ENCODE measurements around the gene KLK1.

GRCh38 chr19:50792272-50793250, 31.0 kb downstream of the KLK1 start:
- no peak for TF ChIP-seq TAF15 (IDR thresholded peaks at IDR 0.05; ENCODE audit: low read depth, low read length, poor library complexity, severe bottlenecking)
- no peak for TF ChIP-seq ZNF513 (CRISPR knock-in tag; conservative IDR thresholded peaks at IDR 0.05)
- TF ChIP-seq NFRKB (IDR thresholded peaks at IDR 0.05) = no peak
- TF ChIP-seq TCF7 (IDR thresholded peaks at IDR 0.05; ENCODE audit: low read depth) = no peak
- TF ChIP-seq SNAI1 (CRISPR knock-in tag; IDR thresholded peaks at IDR 0.05; ENCODE audit: borderline replicate concordance) = no peak
- TF ChIP-seq ZBTB7A (CRISPR knock-in tag; IDR thresholded peaks at IDR 0.05) = no peak
- TF ChIP-seq KLF13 (CRISPR knock-in tag; IDR thresholded peaks at IDR 0.05) = no peak
- no peak for TF ChIP-seq CTCF (CRISPR knock-in tag; IDR thresholded peaks at IDR 0.05)
- no peak for TF ChIP-seq RXRB (CRISPR knock-in tag; IDR thresholded peaks at IDR 0.05; ENCODE audit: borderline replicate concordance)
- TF ChIP-seq TCF12 (IDR thresholded peaks at IDR 0.05) = no peak
- no peak for TF ChIP-seq TCF12 (CRISPR knock-in tag; IDR thresholded peaks at IDR 0.05)
- no peak for TF ChIP-seq HNF4G (IDR thresholded peaks at IDR 0.05; ENCODE audit: borderline replicate concordance, low read depth, low read length)
- no peak for TF ChIP-seq HNF4G (CRISPR knock-in tag; IDR thresholded peaks at IDR 0.05; ENCODE audit: borderline replicate concordance, low read depth)
- no peak for TF ChIP-seq ZNF549 (CRISPR knock-in tag; IDR thresholded peaks at IDR 0.05)
- no peak for TF ChIP-seq IRF2 (CRISPR knock-in tag; IDR thresholded peaks at IDR 0.05)
- no peak for TF ChIP-seq FOXK1 (CRISPR knock-in tag; IDR thresholded peaks at IDR 0.05; ENCODE audit: borderline replicate concordance, low read depth)

Data from HepG2 (cell line).